ENCODE measurements around the gene DHX38.

Gene DHX38

DNA sequence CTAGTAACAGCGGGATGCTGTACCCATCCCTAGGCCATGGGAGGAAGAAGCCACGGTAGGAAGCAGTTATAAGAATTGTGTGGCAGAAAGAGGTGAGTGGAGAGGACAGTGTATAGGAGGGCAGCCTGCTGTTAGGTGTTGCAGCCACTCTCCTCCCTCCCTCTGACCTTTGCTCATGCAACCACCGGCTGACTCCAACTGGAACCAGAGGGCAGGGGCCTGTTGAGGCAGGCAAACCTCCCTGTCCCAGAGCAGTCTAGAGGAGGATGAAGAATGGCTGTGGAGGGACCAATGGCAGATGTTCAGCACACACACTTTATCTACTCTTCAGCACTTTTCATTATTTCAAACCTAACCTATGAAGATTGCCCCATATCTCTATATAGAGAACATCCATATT is 2.4 kb upstream of the DHX38 start:
- Histone ChIP-seq H3K4me3 (ENCODE audit: low read depth in 1 of 2, low read length in 2 of 2) (no peak overlapping the region), H3K4me1 (ENCODE audit: control insufficient read depth in 1 of 2, insufficient read depth in 2 of 2, low read length in 2 of 2) (peaks cover 15 to 37% of the 10 kb centered on the region in 2 donors), H3K27ac (ENCODE audit: low read length) (no peak overlapping the region), H3K36me3 (ENCODE audit: control insufficient read depth in 1 of 2, insufficient read depth in 2 of 2, low read length in 2 of 2) (peaks cover 33 to 39% of the 10 kb centered on the region in 2 donors), H3K9me3 (ENCODE audit: control insufficient read depth in 1 of 2, low read length in 2 of 2) (no peaks in the 10 kb centered on the region), H3K27me3 (ENCODE audit: low read depth, low read length) (no peaks in the 10 kb centered on the region)

DNA sequence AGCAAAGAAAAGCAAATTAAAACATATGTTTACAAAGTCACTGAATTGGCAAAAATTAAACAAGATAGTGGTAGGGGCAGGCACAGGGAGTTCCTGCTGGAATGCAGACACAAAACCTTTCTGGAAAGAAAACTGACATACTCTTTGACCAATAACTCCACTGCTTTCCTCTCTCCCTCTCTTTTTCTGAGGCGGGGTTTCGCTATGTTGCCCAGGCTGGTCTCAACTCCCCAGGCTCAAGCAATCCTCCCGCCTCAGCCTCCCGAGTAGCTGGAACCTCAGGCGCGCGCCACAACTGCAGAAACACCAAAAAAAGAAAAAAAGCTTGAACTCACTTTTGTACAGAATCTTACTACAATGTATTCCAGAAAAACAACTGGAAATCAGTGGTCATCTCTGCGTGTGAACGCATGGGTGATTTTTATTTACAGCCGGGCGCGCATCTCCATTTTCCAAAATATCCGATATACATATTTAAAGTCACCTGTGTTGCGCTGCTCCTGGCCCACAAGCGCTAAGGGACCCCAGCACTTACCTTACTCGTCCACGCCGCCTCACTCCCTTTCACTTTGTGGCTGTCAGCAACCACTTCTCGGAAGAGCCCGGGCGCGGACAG is 707 bp upstream of the DHX38 start:
- H3K27ac ChIP-seq (ENCODE audit: low read length) = peak overlapping the region; percentile 90
- peak overlapping the region; percentile 93 to 97 for H3K4me3 ChIP-seq (ENCODE audit: low read depth in 1 of 2, low read length in 2 of 2)
- H3K9me3 ChIP-seq (ENCODE audit: control insufficient read depth in 1 of 2, low read length in 2 of 2) = no peaks in the 10 kb centered on the region
- H3K36me3 ChIP-seq (ENCODE audit: control insufficient read depth in 1 of 2, insufficient read depth in 2 of 2, low read length in 2 of 2) = peaks cover 42 to 45% of the 10 kb centered on the region in 2 donors
- peaks cover 15 to 37% of the 10 kb centered on the region in 2 donors for H3K4me1 ChIP-seq (ENCODE audit: control insufficient read depth in 1 of 2, insufficient read depth in 2 of 2, low read length in 2 of 2)
- no peaks in the 10 kb centered on the region for H3K27me3 ChIP-seq (ENCODE audit: low read depth, low read length)

DNA sequence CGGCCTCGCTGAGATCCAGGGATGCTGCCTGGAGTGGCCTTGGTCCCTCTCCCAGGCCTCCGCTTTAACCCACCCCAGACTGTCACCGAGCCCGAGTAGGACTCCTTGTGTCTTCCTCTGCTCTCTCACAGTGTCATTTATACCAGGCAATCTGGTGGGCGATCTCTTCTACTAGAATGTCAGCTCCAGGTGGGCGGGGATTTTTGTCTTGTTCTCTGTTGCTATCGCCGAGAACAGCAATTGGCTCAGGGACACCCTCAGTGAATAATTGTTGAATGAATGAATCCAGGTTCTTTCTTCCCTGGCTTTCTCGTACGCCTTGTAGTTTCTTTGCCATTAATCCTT is 591 bp downstream of the DHX38 start:
- Histone ChIP-seq H3K27me3 (ENCODE audit: low read depth, low read length) (no peaks in the 10 kb centered on the region), H3K27ac (ENCODE audit: low read length) (peak overlapping the region; percentile 90), H3K4me1 (ENCODE audit: control insufficient read depth in 1 of 2, insufficient read depth in 2 of 2, low read length in 2 of 2) (peaks cover 15 to 37% of the 10 kb centered on the region in 2 donors), H3K9me3 (ENCODE audit: control insufficient read depth in 1 of 2, low read length in 2 of 2) (no peaks in the 10 kb centered on the region), H3K4me3 (ENCODE audit: low read depth in 1 of 2, low read length in 2 of 2) (peak overlapping the region; percentile 93 to 97), H3K36me3 (ENCODE audit: control insufficient read depth in 1 of 2, insufficient read depth in 2 of 2, low read length in 2 of 2) (peaks cover 41 to 42% of the 10 kb centered on the region in 2 donors)

DNA sequence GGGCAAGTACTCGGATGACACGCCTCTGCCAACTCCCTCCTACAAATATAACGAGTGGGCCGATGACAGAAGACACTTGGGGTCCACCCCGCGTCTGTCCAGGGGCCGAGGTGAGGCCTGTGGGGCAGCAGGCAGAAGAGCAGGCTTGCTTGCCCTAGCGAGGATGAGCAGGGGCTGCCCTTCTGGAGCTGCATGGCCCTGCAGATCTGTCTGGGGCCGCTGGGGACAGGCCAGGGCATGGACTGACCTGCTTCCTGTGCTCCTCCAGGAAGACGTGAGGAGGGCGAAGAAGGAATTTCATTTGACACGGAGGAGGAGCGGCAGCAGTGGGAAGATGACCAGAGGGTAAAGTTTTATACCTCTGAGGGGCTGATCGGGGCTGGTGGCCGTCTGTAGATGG is 5.3 kb downstream of the DHX38 start:
- no peaks in the 10 kb centered on the region for H3K9me3 ChIP-seq (ENCODE audit: control insufficient read depth in 1 of 2, low read length in 2 of 2)
- no peaks in the 10 kb centered on the region for H3K27me3 ChIP-seq (ENCODE audit: low read depth, low read length)
- H3K4me1 ChIP-seq (ENCODE audit: control insufficient read depth in 1 of 2, insufficient read depth in 2 of 2, low read length in 2 of 2) = peaks cover 10 to 17% of the 10 kb centered on the region in 2 donors
- peaks cover 77 to 78% of the 10 kb centered on the region in 2 donors for H3K36me3 ChIP-seq (ENCODE audit: control insufficient read depth in 1 of 2, insufficient read depth in 2 of 2, low read length in 2 of 2)
- no peak overlapping the region for H3K27ac ChIP-seq (ENCODE audit: low read length)
- no peak overlapping the region for H3K4me3 ChIP-seq (ENCODE audit: low read depth in 1 of 2, low read length in 2 of 2)

DNA sequence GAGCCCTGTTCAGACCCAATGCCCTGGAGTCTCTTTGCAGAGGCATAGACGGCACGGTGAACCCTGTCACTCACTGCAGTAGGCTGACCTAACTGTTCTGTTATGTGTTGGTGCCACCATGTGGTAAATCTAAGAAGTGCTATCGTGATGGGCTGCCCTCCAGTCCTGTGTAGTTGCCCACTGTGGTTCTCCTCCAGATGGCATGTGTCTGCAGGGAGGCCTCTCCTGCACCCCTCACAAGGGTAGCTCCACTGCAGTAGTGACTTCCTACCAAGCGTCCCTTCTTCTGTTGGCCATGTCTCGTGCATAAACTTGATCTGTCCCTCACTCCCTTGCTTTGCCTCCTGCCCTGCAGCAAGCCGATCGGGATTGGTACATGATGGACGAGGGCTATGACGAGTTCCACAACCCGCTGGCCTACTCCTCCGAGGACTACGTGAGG is 5.8 kb downstream of the DHX38 start:
- Histone ChIP-seq H3K27me3 (ENCODE audit: low read depth, low read length) (no peaks in the 10 kb centered on the region), H3K4me3 (ENCODE audit: low read depth in 1 of 2, low read length in 2 of 2) (no peak overlapping the region), H3K4me1 (ENCODE audit: control insufficient read depth in 1 of 2, insufficient read depth in 2 of 2, low read length in 2 of 2) (peaks cover 10 to 15% of the 10 kb centered on the region in 2 donors), H3K9me3 (ENCODE audit: control insufficient read depth in 1 of 2, low read length in 2 of 2) (no peaks in the 10 kb centered on the region), H3K36me3 (ENCODE audit: control insufficient read depth in 1 of 2, insufficient read depth in 2 of 2, low read length in 2 of 2) (peaks cover 82% of the 10 kb centered on the region in 2 donors), H3K27ac (ENCODE audit: low read length) (no peak overlapping the region)

DNA sequence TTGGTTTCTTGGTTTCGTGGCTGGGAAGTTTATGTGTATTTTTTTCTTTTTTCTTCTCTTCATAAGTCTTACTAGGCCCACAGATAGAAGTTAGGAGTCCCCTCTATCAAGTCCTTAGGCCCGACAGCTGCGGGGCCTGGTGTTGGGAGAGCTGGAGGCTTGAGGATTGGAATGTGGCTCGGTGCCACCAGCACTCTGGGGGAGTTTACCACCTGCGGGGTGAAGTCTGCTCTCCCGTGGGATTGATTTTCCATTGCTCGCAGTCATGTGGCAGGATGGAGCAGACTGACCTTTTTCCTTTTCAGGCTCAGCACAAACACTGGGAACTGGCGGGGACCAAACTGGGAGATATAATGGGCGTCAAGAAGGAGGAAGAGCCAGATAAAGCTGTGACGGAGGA is 7.5 kb downstream of the DHX38 start:
- Histone ChIP-seq H3K27ac (ENCODE audit: low read length) (no peak overlapping the region), H3K4me1 (ENCODE audit: control insufficient read depth in 1 of 2, insufficient read depth in 2 of 2, low read length in 2 of 2) (no peaks in the 10 kb centered on the region), H3K36me3 (ENCODE audit: control insufficient read depth in 1 of 2, insufficient read depth in 2 of 2, low read length in 2 of 2) (peaks cover 96% of the 10 kb centered on the region in 2 donors), H3K9me3 (ENCODE audit: control insufficient read depth in 1 of 2, low read length in 2 of 2) (no peaks in the 10 kb centered on the region), H3K4me3 (ENCODE audit: low read depth in 1 of 2, low read length in 2 of 2) (no peak overlapping the region), H3K27me3 (ENCODE audit: low read depth, low read length) (no peaks in the 10 kb centered on the region)

DNA sequence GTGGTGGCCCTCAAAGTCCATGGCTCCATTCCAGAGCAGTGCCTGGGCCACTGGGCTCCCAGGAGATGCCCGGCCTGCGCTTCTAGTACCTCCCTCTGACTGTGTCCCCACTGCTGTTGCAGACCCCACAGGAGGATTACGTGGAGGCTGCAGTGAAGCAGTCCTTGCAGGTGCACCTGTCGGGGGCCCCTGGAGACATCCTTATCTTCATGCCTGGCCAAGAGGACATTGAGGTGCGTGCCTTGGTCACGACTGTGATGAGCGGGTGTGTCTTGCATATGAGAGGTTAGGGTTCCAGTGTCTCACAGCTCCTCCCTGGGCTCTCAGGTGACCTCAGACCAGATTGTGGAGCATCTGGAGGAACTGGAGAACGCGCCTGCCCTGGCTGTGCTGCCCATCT is 11.3 kb downstream of the DHX38 start:
- Histone ChIP-seq H3K4me1 (ENCODE audit: control insufficient read depth in 1 of 2, insufficient read depth in 2 of 2, low read length in 2 of 2) (no peaks in the 10 kb centered on the region), H3K36me3 (ENCODE audit: control insufficient read depth in 1 of 2, insufficient read depth in 2 of 2, low read length in 2 of 2) (peaks cover 97 to 100% of the 10 kb centered on the region in 2 donors), H3K27me3 (ENCODE audit: low read depth, low read length) (no peaks in the 10 kb centered on the region), H3K4me3 (ENCODE audit: low read depth in 1 of 2, low read length in 2 of 2) (no peak overlapping the region), H3K9me3 (ENCODE audit: control insufficient read depth in 1 of 2, low read length in 2 of 2) (no peaks in the 10 kb centered on the region), H3K27ac (ENCODE audit: low read length) (no peak overlapping the region)

DNA sequence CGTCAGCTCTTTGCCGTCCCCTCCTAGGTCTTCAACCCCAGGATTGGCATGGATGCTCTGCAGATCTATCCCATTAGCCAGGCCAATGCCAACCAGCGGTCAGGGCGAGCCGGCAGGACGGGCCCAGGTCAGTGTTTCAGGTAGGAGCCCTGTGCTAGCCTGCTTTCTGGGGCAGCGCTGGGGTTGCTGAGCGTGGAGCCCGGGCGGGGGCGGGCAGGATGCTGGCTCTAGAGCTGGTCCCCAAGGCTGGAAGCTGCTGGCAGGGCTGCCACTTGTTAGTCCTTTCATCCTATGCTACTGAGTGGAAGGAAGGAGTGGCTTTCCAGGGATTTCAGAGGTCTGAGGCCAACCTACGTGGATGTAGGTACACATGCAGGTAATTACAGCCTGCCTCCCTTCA is 12.3 kb downstream of the DHX38 start:
- Histone ChIP-seq H3K4me1 (ENCODE audit: control insufficient read depth in 1 of 2, insufficient read depth in 2 of 2, low read length in 2 of 2) (no peaks in the 10 kb centered on the region), H3K36me3 (ENCODE audit: control insufficient read depth in 1 of 2, insufficient read depth in 2 of 2, low read length in 2 of 2) (peaks cover 97 to 100% of the 10 kb centered on the region in 2 donors), H3K27ac (ENCODE audit: low read length) (no peak overlapping the region), H3K9me3 (ENCODE audit: control insufficient read depth in 1 of 2, low read length in 2 of 2) (no peaks in the 10 kb centered on the region), H3K27me3 (ENCODE audit: low read depth, low read length) (no peaks in the 10 kb centered on the region), H3K4me3 (ENCODE audit: low read depth in 1 of 2, low read length in 2 of 2) (no peak overlapping the region)

DNA sequence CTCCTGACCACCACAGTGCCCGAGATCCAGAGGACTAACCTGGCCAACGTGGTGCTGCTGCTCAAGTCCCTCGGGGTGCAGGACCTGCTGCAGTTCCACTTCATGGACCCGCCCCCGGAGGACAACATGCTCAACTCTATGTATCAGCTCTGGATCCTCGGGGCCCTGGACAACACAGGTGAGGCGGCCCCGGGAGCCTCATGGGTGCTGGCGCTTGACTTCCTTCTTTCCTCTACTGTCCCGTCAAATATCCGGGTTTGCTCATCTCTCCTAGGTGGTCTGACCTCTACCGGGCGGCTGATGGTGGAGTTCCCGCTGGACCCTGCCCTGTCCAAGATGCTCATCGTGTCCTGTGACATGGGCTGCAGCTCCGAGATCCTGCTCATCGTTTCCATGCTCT is 13.7 kb downstream of the DHX38 start:
- Histone ChIP-seq H3K4me1 (ENCODE audit: control insufficient read depth in 1 of 2, insufficient read depth in 2 of 2, low read length in 2 of 2) (no peaks in the 10 kb centered on the region), H3K36me3 (ENCODE audit: control insufficient read depth in 1 of 2, insufficient read depth in 2 of 2, low read length in 2 of 2) (peaks cover 97 to 100% of the 10 kb centered on the region in 2 donors), H3K4me3 (ENCODE audit: low read depth in 1 of 2, low read length in 2 of 2) (no peak overlapping the region), H3K27me3 (ENCODE audit: low read depth, low read length) (no peaks in the 10 kb centered on the region), H3K9me3 (ENCODE audit: control insufficient read depth in 1 of 2, low read length in 2 of 2) (no peaks in the 10 kb centered on the region), H3K27ac (ENCODE audit: low read length) (no peak overlapping the region)

DNA sequence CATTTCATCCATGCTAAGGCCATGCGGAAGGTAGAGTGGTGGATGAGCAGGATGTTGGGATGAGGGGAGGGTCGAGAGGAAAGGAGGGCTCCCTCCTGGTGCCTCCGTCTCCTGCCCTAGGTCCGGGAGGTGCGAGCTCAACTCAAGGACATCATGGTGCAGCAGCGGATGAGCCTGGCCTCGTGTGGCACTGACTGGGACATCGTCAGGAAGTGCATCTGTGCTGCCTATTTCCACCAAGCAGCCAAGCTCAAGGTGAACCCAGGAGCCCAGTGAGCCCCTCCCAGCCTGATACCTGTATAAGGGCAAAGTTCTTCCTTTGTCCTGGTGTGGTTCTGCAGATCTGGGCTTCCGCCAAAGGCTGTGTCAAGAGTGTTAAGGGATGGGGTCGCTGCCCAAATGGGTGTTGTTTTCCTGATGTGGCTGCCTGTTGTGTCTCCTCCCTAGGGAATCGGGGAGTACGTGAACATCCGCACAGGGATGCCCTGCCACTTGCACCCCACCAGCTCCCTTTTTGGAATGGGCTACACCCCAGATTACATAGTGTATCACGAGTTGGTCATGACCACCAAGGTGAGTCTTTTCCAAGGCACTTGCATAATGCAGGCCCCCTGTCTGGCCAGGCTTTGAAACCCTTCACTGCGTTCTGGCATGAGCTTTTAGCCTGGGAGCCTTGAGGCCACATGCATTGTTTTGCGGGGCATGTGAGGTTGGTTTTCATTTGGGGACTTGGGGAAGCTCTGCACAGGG is 14.9 kb downstream of the DHX38 start:
- Histone ChIP-seq H3K9me3 (ENCODE audit: control insufficient read depth in 1 of 2, low read length in 2 of 2) (no peaks in the 10 kb centered on the region), H3K4me1 (ENCODE audit: control insufficient read depth in 1 of 2, insufficient read depth in 2 of 2, low read length in 2 of 2) (no peaks in the 10 kb centered on the region), H3K27me3 (ENCODE audit: low read depth, low read length) (no peaks in the 10 kb centered on the region), H3K36me3 (ENCODE audit: control insufficient read depth in 1 of 2, insufficient read depth in 2 of 2, low read length in 2 of 2) (peaks cover 95 to 99% of the 10 kb centered on the region in 2 donors), H3K27ac (ENCODE audit: low read length) (no peak overlapping the region), H3K4me3 (ENCODE audit: low read depth in 1 of 2, low read length in 2 of 2) (no peak overlapping the region)

DNA sequence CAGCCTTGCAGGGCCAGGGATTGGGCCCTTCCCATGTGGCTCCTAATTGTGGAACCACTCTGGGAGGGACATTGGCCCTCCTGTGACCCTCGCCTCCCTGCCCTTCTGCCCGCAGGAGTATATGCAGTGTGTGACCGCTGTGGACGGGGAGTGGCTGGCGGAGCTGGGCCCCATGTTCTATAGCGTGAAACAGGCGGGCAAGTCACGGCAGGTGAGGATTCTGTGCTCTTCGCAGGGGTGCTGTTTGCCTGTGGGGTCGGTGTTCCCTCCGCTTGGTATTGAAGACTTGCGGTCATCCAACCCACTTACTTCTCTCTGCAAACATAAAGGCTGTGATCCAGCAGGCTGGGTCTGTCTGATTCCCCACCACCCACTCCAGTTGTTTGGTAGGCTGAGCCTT is 15.7 kb downstream of the DHX38 start:
- Histone ChIP-seq H3K36me3 (ENCODE audit: control insufficient read depth in 1 of 2, insufficient read depth in 2 of 2, low read length in 2 of 2) (peaks cover 87 to 92% of the 10 kb centered on the region in 2 donors), H3K4me1 (ENCODE audit: control insufficient read depth in 1 of 2, insufficient read depth in 2 of 2, low read length in 2 of 2) (no peaks in the 10 kb centered on the region), H3K9me3 (ENCODE audit: control insufficient read depth in 1 of 2, low read length in 2 of 2) (no peaks in the 10 kb centered on the region)

More for the DNA sequence above, 15.7 kb downstream of the DHX38 start:
- Histone ChIP-seq H3K27me3 (ENCODE audit: low read depth, low read length) (no peaks in the 10 kb centered on the region), H3K27ac (ENCODE audit: low read length) (no peak overlapping the region), H3K4me3 (ENCODE audit: low read depth in 1 of 2, low read length in 2 of 2) (no peak overlapping the region)

Measured in muscle layer of duodenum (tissue), 2 donors.